Heart right ventricle (tissue), 16 donors: ENCODE measurements around the gene SLC12A8. TPM values are rescaled to one million over a fixed set of nuclear protein-coding genes. Genes with fewer than 3 reads are reported as not detected.

Source experiments
- ATAC-seq, 8 donors: fragments of 200-7000 bp; cut with Tn5 transposase; one replicate each; pipeline ENCODE4 v1.9.1; 2020; ENCODE audit warnings: mild to moderate bottlenecking in 8 of 8, moderate library complexity in 8 of 8, moderate number of reproducible peaks in 1 of 8
- DNase-seq, 2 donors: peaks; one replicate each; pipeline ENCODE4 v3.0.0-alpha.2; 2020
- H3K27ac ChIP-seq, 10 donors: fragments of 200-600 bp; sonication (generic) in 2 of 10; one replicate each; pipeline versions ENCODE4 v1.5.0 to v1.8.0; 2020 to 2022; ENCODE audit warnings: mild to moderate bottlenecking in 3 of 10
- H3K27me3 ChIP-seq, 7 donors: fragments of 200-600 bp; one replicate each; pipeline ENCODE4 v1.8.0; 2021 to 2022; ENCODE audit warnings: mild to moderate bottlenecking in 2 of 7
- H3K36me3 ChIP-seq, 9 donors: fragments of 200-600 bp; sonication (generic) in 1 of 9; one replicate each; pipeline versions ENCODE4 v1.5.0 to v1.8.0; 2020 to 2022; ENCODE audit warnings: mild to moderate bottlenecking in 2 of 9
- H3K4me1 ChIP-seq, 9 donors: fragments of 200-600 bp; sonication (generic) in 1 of 9; one replicate each; pipeline versions ENCODE4 v1.5.0 to v1.8.0; 2020 to 2022; ENCODE audit warnings: mild to moderate bottlenecking in 4 of 9
- H3K4me3 ChIP-seq, 10 donors: fragments of 200-600 bp; sonication (generic) in 2 of 10; one replicate each; pipeline versions ENCODE4 v1.5.0 to v1.8.0; 2020 to 2022; ENCODE audit warnings: mild to moderate bottlenecking in 7 of 10, moderate library complexity in 2 of 10
- H3K9me3 ChIP-seq, 11 donors: fragments of 200-600 bp in 10 of 11; sonication (generic) in 2 of 11; one replicate each; pipeline versions ENCODE4 v1.5.0 to v1.8.0; 2013 to 2022; ENCODE audit warnings: mild to moderate bottlenecking in 2 of 11, control low read depth in 1 of 11, moderate library complexity in 1 of 11
- WGBS, 2 donors: extraction: QIAGEN DNeasy Blood & Tissue Kit; methylation state at CpG; one replicate each; pipeline ENCODE4 v1.1.7; 2013; ENCODE audit warnings: inconsistent platforms in 1 of 2; 5-methylcytosine and 5-hydroxymethylcytosine counted together
- intact Hi-C, 10 donors: fragments of 100-400 bp; cut with DNase I; formaldehyde crosslinking; loops; one replicate each; pipeline versions ENCODE4 v1.11.1 to v1.14.2; 2022
- polyA plus RNA-seq, 2 donors: library from polyadenylated mRNA; stranded (reverse); fragments of 200-250 nt; gene quantifications; one replicate each; pipeline ENCODE4 v1.2.3, GENCODE V29; 2013
- total RNA-seq, 10 donors: library from RNA; stranded (reverse); fragmentation: NEBNext Ultra II Directional in 3 of 10; extraction: Animal tissue kit (Norgen Biotek cat#: 25700) in 3 of 10; gene quantifications; one replicate each; pipeline versions ENCODE4 v1.2.1 to v1.2.4, GENCODE V29; 2021 to 2023
- TF ChIP-seq, protein P1 (sequence below), 9 donors: fragments of 200-600 bp; sonication (generic) in 2 of 9; IDR thresholded peaks; one replicate each; pipeline versions ENCODE4 v1.5.0 to v1.8.0; 2021 to 2022; ENCODE audit warnings: antibody characterized with exemption in 9 of 9, mild to moderate bottlenecking in 5 of 9, moderate library complexity in 1 of 9
- donor health status: Arrhythmogenic right ventricular cardiomyopathy.
- donor health status: ischemic (EF 13 %, LVEDD 7.1; RV severe dilation, severe dysfunction).
- donor health status: healthy with polysubstance abuse.
- donor health status: DM: no; HTN: yes; CAD: no.
- donor health status: DM: no; HTN: no; CAD: no.
- donor health status: ischemic (EF 25% LVEDD 6.9; RV normal size, moderate dysfunction).
- donor health status: ischemic (EF 25% LVEDD 5.7; RV mildly dilated, moderate dysfunction).
- donor health status: healthy.
- donor health status: DM: yes; HTN: yes; CAD: no.
- donor health status: Ischemic cardiomyopathy.
- donor health status: ischemic (EF 35%, LVEDD 5.7; RV mildly dilated, moderate dysfunction).
- donor health status: nonischemic (EF 11% LVEDD 7.7; RV severe dilation, severe dysfunction).
- donor health status: DM: yes; HTN: yes; CAD: no.
- donor health status: PGD.
- donor health status: ischemic (EF 29% LVEDD 5.4; RV normal size, mild dysfunction).
- donor health status: nonischemic (EF 23%, LVEDD 6.1; RV moderate dilation, normal function).

The SLC12A8 gene
- total and polyA plus RNA-seq, 12 donors = 0.09 to 0.88 (median 0.40) TPM; not detected in 1

DNA sequence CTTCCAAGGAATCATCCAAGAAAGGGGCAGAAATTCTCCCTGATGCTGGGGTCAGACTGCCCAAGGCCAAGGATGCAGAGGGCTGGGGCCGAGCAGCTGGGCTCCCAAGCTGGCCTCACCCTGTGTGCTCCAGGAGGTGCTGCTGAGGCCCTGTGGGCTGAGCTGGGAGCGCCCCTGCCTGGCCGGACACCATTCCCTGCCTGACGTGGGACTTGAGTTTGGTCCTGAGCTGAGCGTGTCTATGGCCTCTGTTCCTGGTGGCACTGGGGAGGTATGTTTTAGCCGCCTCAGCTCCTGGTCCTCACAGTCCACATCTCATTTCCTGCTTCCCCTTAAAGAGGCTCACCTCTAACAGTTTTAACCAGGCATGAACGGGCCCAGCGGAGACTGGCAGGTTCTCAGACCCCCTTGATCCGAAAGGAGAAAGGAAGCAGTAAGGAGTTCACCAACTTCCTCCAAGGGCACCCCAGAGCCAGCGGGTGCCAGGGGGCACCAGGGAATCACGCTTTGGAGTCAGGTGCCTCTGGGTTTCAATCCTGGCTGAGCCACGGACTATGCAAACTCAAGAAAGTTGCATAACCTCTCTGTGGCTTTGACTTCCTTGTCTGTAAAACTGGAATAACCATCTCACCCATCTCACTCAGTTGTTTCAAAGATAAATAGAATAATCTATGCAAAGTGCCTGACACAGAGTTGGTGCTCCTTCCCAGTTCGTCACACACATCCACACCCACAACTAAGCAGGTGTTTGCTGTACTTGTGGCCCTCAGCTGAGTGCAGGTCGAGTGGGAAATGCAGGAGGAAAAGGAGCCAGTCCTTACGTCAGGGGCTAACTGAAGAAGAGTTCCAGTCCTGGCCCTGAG is 48.6 kb downstream of the SLC12A8 start:
- Histone ChIP-seq H3K27ac (peak overlapping the region in 1 of 10 donors; percentile 25), H3K4me3 (no peak overlapping the region), H3K36me3 (no peaks in the 10 kb centered on the region), H3K4me1 (peaks cover 0 to 49% (median 24%) of the 10 kb centered on the region in 9 donors), H3K27me3 (no peaks in the 10 kb centered on the region), H3K9me3 (no peaks in the 10 kb centered on the region)
- intact Hi-C loops = loop anchor here in 9 of 10 donors (2.0 to 10.0 kb wide), 10 partner anchors 112 to 399 kb away; no protein-coding TSS in a partner anchor
- no peak for DNase-seq
- ATAC-seq = peak; percentile 28 to 77 (median 68)
- TF ChIP-seq, protein P1, sequence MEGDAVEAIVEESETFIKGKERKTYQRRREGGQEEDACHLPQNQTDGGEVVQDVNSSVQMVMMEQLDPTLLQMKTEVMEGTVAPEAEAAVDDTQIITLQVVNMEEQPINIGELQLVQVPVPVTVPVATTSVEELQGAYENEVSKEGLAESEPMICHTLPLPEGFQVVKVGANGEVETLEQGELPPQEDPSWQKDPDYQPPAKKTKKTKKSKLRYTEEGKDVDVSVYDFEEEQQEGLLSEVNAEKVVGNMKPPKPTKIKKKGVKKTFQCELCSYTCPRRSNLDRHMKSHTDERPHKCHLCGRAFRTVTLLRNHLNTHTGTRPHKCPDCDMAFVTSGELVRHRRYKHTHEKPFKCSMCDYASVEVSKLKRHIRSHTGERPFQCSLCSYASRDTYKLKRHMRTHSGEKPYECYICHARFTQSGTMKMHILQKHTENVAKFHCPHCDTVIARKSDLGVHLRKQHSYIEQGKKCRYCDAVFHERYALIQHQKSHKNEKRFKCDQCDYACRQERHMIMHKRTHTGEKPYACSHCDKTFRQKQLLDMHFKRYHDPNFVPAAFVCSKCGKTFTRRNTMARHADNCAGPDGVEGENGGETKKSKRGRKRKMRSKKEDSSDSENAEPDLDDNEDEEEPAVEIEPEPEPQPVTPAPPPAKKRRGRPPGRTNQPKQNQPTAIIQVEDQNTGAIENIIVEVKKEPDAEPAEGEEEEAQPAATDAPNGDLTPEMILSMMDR (IDR thresholded peaks at IDR 0.05) = peak in 8 of 9 donors; percentile 6 to 57 (median 38)
- WGBS, 2 donors = 69 to 78% methylated on average over 15 of the region's 15 CpGs

DNA sequence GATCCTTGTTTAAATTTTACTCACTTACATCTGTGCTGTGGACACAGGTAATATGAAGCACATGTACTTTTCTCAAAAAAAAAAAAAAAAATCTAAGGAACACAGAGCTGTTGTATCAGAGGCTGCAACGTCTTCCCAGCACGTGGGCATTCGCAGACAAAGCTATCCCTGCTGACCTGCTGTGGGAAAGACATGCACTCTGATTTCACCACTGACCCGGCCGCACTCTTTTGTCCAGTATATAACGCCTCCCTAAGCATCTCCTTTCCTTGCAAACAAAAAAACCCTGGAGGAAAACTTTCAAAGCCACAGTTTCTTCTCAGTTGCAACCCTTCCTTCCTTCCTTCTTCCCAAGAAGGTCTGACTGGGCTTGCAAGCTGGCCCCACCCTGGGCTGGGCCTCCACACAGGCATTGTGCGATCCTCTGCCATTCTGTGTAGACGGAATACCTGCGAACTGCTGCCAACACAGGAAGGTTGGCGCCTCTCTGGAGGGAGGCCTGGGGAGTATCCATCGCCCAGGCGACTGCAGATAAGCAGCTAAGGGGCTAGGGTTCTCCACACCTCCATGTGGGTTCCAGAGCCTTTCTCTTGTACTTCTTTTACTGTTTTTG is 50.8 kb downstream of the SLC12A8 start:
- Histone ChIP-seq H3K4me1 (peaks cover 0 to 45% (median 24%) of the 10 kb centered on the region in 9 donors), H3K4me3 (no peak overlapping the region), H3K27ac (peak overlapping the region in 7 of 10 donors; percentile 2 to 68 (median 46)), H3K36me3 (no peaks in the 10 kb centered on the region), H3K9me3 (no peaks in the 10 kb centered on the region), H3K27me3 (no peaks in the 10 kb centered on the region)
- DNase-seq = peak; percentile 48 to 57
- TF ChIP-seq, protein P1 (IDR thresholded peaks at IDR 0.05) = no peak
- ATAC-seq = peak in 7 of 8 donors; percentile 47 to 81 (median 68)
- intact Hi-C loops = loop anchor here in 9 of 10 donors (2.0 to 10.0 kb wide), 9 partner anchors 17 to 397 kb away; no protein-coding TSS in a partner anchor
- 61 to 75% methylated on average over 12 of the region's 12 CpGs for WGBS, 2 donors

DNA sequence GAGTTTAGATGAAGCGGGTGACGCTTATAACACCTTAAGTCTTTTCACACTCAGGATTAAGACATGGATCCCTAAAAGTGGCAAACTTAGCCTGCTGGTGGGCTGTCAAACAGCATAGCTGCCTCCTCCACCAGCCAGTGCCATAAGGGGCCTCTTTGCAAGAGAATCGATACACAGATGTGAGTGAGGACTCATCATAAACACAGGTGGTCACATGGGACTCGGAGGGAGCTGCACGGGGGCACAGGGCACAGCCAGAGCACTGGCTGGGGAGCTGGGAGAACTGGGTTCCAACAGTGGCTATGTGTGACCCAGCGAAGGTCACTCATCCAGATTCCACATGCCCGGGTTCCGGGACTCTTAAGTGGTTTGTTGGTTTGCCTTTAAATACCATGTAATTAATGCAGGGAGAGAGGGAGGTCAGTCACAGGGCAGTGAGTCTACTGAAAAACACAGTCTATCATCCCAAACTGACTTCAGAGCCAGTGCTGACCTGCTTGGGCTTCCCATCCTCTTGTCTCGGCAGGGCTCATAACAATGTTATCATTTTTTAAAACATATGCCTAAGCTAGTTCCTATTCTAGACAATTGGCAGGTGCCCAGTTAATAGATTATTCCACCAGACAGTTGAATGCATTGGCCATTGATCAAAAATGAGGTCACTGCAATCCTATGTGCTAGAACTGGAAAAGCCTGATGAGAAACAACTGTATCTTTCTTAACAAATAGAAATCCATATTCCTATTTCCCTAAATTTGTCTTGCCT is 51.8 kb downstream of the SLC12A8 start:
- H3K9me3 ChIP-seq = no peaks in the 10 kb centered on the region
- H3K36me3 ChIP-seq = no peaks in the 10 kb centered on the region
- no peak for DNase-seq
- intact Hi-C loops = loop anchor here in 8 of 10 donors (2.0 to 10.0 kb wide), 7 partner anchors 16 to 396 kb away; no protein-coding TSS in a partner anchor
- WGBS, 2 donors = 72 to 73% methylated on average over 9 of the region's 9 CpGs
- peak overlapping the region in 5 of 10 donors; percentile 13 to 68 (median 46) for H3K27ac ChIP-seq
- H3K4me3 ChIP-seq = no peak overlapping the region
- TF ChIP-seq, protein P1 (IDR thresholded peaks at IDR 0.05) = no peak
- peaks cover 0 to 49% (median 24%) of the 10 kb centered on the region in 9 donors for H3K4me1 ChIP-seq
- no peaks in the 10 kb centered on the region for H3K27me3 ChIP-seq
- no peak for ATAC-seq

DNA sequence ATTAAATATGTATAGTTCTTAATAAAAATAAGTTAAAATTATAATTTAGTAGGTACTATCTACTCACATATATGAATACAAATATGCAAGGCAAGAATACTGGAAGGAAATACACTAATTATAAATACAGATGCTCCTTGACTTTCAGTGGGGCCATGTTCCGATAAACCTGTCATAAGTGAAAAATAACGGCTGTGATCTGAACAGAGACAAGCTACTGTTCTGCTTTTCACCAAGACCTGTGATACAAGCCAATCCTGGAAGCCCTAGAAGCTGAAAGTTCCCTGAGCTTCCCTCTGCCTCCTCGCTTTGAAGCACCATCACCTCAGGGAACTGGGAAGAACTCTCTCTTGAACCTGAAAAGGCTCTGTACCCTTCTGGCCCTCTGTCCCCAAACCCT is 55.4 kb downstream of the SLC12A8 start:
- ATAC-seq = no peak
- TF ChIP-seq, protein P1 (IDR thresholded peaks at IDR 0.05) = no peak
- Histone ChIP-seq H3K4me3 (no peak overlapping the region), H3K4me1 (peaks cover 0 to 34% (median 18%) of the 10 kb centered on the region in 9 donors), H3K27ac (no peak overlapping the region), H3K27me3 (no peaks in the 10 kb centered on the region), H3K9me3 (no peaks in the 10 kb centered on the region), H3K36me3 (no peaks in the 10 kb centered on the region)
- no peak for DNase-seq
- WGBS, 2 donors = 66 to 70% methylated on average over 3 of the region's 3 CpGs
- intact Hi-C loops = no loop called here
